Neural cell (in vitro differentiated cells): ENCODE measurements around the gene FKBP2. TPM values are rescaled to one million over a fixed set of nuclear protein-coding genes. Genes with fewer than 3 reads are reported as not detected.

ENCODE experiments used
- H2AFZ ChIP-seq: fragments of 200-600, 300-800 bp; sonication (generic), shearing (Covaris generic); 2 replicates; pipeline ENCODE4 v1.6.0; 2014; ENCODE audit warnings: low read depth, mild to moderate bottlenecking, antibody characterized with exemption, low read length, moderate library complexity
- H3F3A ChIP-seq: fragments of 200-600 bp; shearing (Covaris generic); 2 replicates; pipeline ENCODE4 v1.6.1; 2016; ENCODE audit warnings: mild to moderate bottlenecking, moderate library complexity, mixed read lengths, antibody characterized with exemption, low read length; ENCODE audit not compliant: insufficient read depth, poor library complexity, severe bottlenecking
- H3K27ac ChIP-seq: fragments of 200-600, 300-800 bp; sonication (generic), shearing (Covaris generic); 2 replicates; pipeline ENCODE4 v1.5.1; 2014; ENCODE audit warnings: mild to moderate bottlenecking, low read length, moderate library complexity
- H3K27me3 ChIP-seq: fragments of 300-800, 200-600 bp; sonication (generic), shearing (Covaris generic); 2 replicates; pipeline ENCODE4 v1.6.0; 2014; ENCODE audit warnings: mild to moderate bottlenecking, low read depth, low read length, moderate library complexity; ENCODE audit not compliant: insufficient read depth
- H3K36me3 ChIP-seq: fragments of 300-800, 200-600 bp; sonication (generic), shearing (Covaris generic); 2 replicates; pipeline ENCODE4 v1.5.1; 2014; ENCODE audit warnings: mild to moderate bottlenecking, antibody characterized with exemption, low read length, moderate library complexity; ENCODE audit not compliant: insufficient read depth
- H3K4me2 ChIP-seq: fragments of 300-800, 200-600 bp; sonication (generic), shearing (Covaris generic); 2 replicates; pipeline ENCODE4 v1.6.0; 2014; ENCODE audit warnings: mild to moderate bottlenecking, low read length
- H3K4me3 ChIP-seq: fragments of 300-800, 200-600 bp; sonication (generic), shearing (Covaris generic); 2 replicates; pipeline ENCODE4 v1.5.1; 2014; ENCODE audit warnings: mild to moderate bottlenecking, low read length, moderate library complexity
- H3K79me2 ChIP-seq: fragments of 200-600 bp; shearing (Covaris generic); replicated peaks from 2 replicates; pipeline ENCODE4 v1.6.0; 2014; ENCODE audit warnings: mild to moderate bottlenecking, low read length, moderate library complexity; ENCODE audit not compliant: insufficient read depth
- H3K9ac ChIP-seq: fragments of 300-800, 200-600 bp; sonication (generic), shearing (Covaris generic); 2 replicates; pipeline ENCODE4 v1.6.1; 2016; ENCODE audit warnings: mild to moderate bottlenecking, low read length, mixed read lengths
- H3K9me2 ChIP-seq: fragments of 200-600 bp; shearing (Covaris generic); 2 replicates; pipeline ENCODE4 v1.6.1; 2016; ENCODE audit warnings: mild to moderate bottlenecking, low read length, mixed read lengths; ENCODE audit not compliant: insufficient read depth
- H3K9me3 ChIP-seq: fragments of 200-600, 300-800 bp; sonication (generic), shearing (Covaris generic); 2 replicates; pipeline ENCODE4 v1.6.1; 2016; ENCODE audit warnings: mild to moderate bottlenecking, mixed run types, low read length, moderate library complexity, mixed read lengths
- H4K20me1 ChIP-seq: fragments of 200-600 bp; shearing (Covaris generic); 2 replicates; pipeline ENCODE4 v1.6.1; 2016; ENCODE audit warnings: mild to moderate bottlenecking, mixed run types; ENCODE audit not compliant: insufficient read depth
- EP300 ChIP-seq: fragments of 450-650 bp; conservative IDR thresholded peaks from 2 replicates; pipeline ENCODE4 v1.6.1; 2014; ENCODE audit warnings: antibody characterized with exemption, mild to moderate bottlenecking, moderate library complexity; ENCODE audit not compliant: poor library complexity, severe bottlenecking
- EZH2 ChIP-seq: fragments of 200-600, 300-800 bp; shearing (Covaris generic), sonication (generic); IDR thresholded peaks from 2 replicates; pipeline ENCODE4 v1.6.1; 2014; ENCODE audit warnings: antibody characterized with exemption, low read length, borderline replicate concordance, mild to moderate bottlenecking; ENCODE audit not compliant: insufficient read depth, poor library complexity, severe bottlenecking
- MXI1 ChIP-seq: fragments of 450-650 bp; conservative IDR thresholded peaks from 2 replicates; pipeline ENCODE4 v1.6.1; 2014; ENCODE audit warnings: antibody characterized with exemption, mild to moderate bottlenecking; ENCODE audit not compliant: poor library complexity, severe bottlenecking
- POLR2AphosphoS5 ChIP-seq: IDR thresholded peaks from 2 replicates; pipeline ENCODE4 v1.6.1; 2012
- RAD21 ChIP-seq: fragments of 450-650 bp; conservative IDR thresholded peaks from 2 replicates; pipeline ENCODE4 v1.6.1; 2014; ENCODE audit warnings: antibody characterized with exemption, mild to moderate bottlenecking, moderate library complexity
- TAF1 ChIP-seq: IDR thresholded peaks from 2 replicates; pipeline ENCODE4 v1.6.1; 2012; ENCODE audit warnings: low read depth
- polyA plus RNA-seq: library from polyadenylated mRNA; depleted of rRNA; stranded (reverse); fragments of >200 nt; gene quantifications from 2 replicates; pipeline ENCODE4 v1.2.3, GENCODE V29; 2014
- TF ChIP-seq, protein P1 (sequence below): IDR thresholded peaks from 2 replicates; pipeline ENCODE4 v1.6.1; 2012; ENCODE audit warnings: borderline replicate concordance
- TF ChIP-seq, protein P2 (sequence below): fragments of 450-650 bp; IDR thresholded peaks from 2 replicates; pipeline ENCODE4 v1.5.1; 2014; ENCODE audit warnings: antibody characterized with exemption, mild to moderate bottlenecking, moderate library complexity; ENCODE audit not compliant: poor library complexity, severe bottlenecking

FKBP2 gene
- polyA plus RNA-seq, 1 donor from 2014 or later: 47.4 TPM

DNA sequence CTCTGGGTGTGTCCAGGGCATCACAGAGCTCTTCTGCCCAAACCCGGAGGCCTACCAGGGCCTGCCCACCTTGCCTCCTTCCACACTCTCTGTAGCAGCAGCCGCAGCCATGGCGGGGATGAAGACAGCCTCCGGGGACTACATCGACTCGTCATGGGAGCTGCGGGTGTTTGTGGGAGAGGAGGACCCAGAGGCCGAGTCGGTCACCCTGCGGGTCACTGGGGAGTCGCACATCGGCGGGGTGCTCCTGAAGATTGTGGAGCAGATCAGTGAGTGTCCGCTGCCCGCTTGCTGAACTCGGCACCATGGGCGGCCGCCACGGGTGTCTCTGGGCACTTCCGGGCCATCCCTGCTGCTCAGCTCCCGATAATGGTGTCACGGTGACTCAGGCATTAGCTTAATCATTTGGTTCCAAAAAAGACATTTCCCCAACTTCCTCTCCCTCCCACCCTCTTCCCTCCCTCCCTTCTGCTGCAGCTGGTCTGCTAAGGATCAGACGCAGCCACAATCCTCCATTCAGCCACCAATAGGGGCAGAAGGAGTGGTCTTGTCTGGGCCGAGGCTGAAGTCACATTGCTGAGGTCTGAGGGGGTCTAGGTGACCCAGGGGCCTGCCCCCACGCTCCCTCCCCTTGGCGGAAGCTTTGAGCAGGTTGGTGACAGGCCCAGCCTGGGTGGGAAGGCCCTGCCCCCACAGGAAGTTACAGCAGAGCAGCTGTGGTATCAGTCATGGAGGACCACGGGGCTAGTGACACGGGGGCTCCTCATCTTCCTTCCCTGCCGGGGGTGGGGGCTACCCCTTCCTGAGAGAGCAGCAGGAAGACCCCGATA, 33.4 kb upstream of the FKBP2 start:
- H3K9me2 ChIP-seq: no peaks in the 10 kb centered on the region
- no peak overlapping the region for H3K4me2 ChIP-seq
- H3K27me3 ChIP-seq: no peaks in the 10 kb centered on the region
- H2AFZ ChIP-seq: no peak overlapping the region
- no peaks in the 10 kb centered on the region for H3F3A ChIP-seq
- H3K9ac ChIP-seq: no peak overlapping the region
- no peaks in the 10 kb centered on the region for H3K79me2 ChIP-seq
- H3K9me3 ChIP-seq: no peaks in the 10 kb centered on the region
- no peak overlapping the region for H3K27ac ChIP-seq
- H4K20me1 ChIP-seq: no peaks in the 10 kb centered on the region
- peaks cover 6% of the 10 kb centered on the region for H3K36me3 ChIP-seq
- H3K4me3 ChIP-seq: no peak overlapping the region
- TF ChIP-seq, protein P1, sequence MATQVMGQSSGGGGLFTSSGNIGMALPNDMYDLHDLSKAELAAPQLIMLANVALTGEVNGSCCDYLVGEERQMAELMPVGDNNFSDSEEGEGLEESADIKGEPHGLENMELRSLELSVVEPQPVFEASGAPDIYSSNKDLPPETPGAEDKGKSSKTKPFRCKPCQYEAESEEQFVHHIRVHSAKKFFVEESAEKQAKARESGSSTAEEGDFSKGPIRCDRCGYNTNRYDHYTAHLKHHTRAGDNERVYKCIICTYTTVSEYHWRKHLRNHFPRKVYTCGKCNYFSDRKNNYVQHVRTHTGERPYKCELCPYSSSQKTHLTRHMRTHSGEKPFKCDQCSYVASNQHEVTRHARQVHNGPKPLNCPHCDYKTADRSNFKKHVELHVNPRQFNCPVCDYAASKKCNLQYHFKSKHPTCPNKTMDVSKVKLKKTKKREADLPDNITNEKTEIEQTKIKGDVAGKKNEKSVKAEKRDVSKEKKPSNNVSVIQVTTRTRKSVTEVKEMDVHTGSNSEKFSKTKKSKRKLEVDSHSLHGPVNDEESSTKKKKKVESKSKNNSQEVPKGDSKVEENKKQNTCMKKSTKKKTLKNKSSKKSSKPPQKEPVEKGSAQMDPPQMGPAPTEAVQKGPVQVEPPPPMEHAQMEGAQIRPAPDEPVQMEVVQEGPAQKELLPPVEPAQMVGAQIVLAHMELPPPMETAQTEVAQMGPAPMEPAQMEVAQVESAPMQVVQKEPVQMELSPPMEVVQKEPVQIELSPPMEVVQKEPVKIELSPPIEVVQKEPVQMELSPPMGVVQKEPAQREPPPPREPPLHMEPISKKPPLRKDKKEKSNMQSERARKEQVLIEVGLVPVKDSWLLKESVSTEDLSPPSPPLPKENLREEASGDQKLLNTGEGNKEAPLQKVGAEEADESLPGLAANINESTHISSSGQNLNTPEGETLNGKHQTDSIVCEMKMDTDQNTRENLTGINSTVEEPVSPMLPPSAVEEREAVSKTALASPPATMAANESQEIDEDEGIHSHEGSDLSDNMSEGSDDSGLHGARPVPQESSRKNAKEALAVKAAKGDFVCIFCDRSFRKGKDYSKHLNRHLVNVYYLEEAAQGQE: no peak

DNA sequence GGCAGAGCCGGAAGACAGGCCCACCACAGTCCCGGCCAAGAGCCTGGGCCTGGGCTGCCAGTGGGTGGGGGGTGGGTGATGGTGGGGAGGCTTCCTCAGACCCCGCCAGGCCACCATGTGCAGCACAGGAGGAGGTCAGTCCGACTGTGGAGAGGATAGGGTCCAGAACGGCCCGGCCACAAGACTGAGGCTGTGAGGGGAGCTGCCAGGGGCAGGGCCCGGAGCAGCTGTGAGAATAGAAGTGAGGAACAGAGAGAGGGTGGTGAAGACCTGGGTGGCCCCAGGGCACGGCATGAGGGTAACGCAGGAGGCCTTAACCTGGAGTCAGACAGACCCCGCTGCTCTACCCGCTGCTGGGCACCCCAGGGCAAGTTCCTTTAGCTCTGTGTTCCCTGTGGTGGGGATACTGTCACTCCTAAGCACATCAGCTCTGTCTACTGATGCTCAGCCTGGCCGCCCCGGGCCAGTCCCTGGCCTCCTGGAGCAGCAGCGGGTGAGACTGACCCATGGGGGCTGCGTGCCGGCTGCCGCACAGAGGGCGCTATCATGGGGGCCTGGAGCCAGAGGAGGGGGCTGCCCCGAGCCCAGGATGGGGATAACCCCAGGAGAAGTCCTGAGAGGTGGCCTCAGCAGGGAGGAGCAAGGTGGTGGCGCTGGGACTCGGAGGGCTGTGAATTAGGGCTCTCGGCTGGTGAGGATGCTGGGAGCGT, 32.7 kb upstream of the FKBP2 start:
- Histone ChIP-seq H3K4me2 (no peak overlapping the region), H3K27ac (no peak overlapping the region), H3K9ac (no peak overlapping the region)

More for the DNA sequence above, 32.7 kb upstream of the FKBP2 start:
- no peak overlapping the region for H2AFZ ChIP-seq
- no peaks in the 10 kb centered on the region for H3K27me3 ChIP-seq
- H3K79me2 ChIP-seq: no peaks in the 10 kb centered on the region
- H4K20me1 ChIP-seq: no peaks in the 10 kb centered on the region
- peaks cover 6% of the 10 kb centered on the region for H3K36me3 ChIP-seq
- H3K9me3 ChIP-seq: no peaks in the 10 kb centered on the region
- no peaks in the 10 kb centered on the region for H3K9me2 ChIP-seq
- TF ChIP-seq MXI1 (no peak), RAD21 (no peak), POLR2AphosphoS5 (no peak), EP300 (no peak), TAF1 (no peak), EZH2 (no peak)
- TF ChIP-seq, protein P2, sequence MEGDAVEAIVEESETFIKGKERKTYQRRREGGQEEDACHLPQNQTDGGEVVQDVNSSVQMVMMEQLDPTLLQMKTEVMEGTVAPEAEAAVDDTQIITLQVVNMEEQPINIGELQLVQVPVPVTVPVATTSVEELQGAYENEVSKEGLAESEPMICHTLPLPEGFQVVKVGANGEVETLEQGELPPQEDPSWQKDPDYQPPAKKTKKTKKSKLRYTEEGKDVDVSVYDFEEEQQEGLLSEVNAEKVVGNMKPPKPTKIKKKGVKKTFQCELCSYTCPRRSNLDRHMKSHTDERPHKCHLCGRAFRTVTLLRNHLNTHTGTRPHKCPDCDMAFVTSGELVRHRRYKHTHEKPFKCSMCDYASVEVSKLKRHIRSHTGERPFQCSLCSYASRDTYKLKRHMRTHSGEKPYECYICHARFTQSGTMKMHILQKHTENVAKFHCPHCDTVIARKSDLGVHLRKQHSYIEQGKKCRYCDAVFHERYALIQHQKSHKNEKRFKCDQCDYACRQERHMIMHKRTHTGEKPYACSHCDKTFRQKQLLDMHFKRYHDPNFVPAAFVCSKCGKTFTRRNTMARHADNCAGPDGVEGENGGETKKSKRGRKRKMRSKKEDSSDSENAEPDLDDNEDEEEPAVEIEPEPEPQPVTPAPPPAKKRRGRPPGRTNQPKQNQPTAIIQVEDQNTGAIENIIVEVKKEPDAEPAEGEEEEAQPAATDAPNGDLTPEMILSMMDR: no peak
- TF ChIP-seq, protein P1: no peak
- H3K4me3 ChIP-seq: no peak overlapping the region
- no peaks in the 10 kb centered on the region for H3F3A ChIP-seq
